ENCODE data around the gene KDM8. TPM values are rescaled to one million over a fixed set of nuclear protein-coding genes. Genes with fewer than 3 reads are reported as not detected.

KDM8 gene
- total and polyA plus RNA-seq, 9 of the 15 experiments (the other 6 are each of a cell fraction or from before 2014, with no cell fraction given): 0.61 to 9.1 (median 5.4) TPM

GRCh38 chr16:27203507-27204311, at the start of gene KDM8 (continued):
- TF ChIP-seq ZNF57 (CRISPR knock-in tag; IDR thresholded peaks at IDR 0.05) (no peak), MAFK (IDR thresholded peaks at IDR 0.05; ENCODE audit: low read length) (no peak), AFF1 (IDR thresholded peaks at IDR 0.05; ENCODE audit: low read depth in 1 of 2, partially characterized antibody in 2 of 2) (no peak), ETS2 (tag; IDR thresholded peaks at IDR 0.05; ENCODE audit: borderline replicate concordance, poor library complexity, severe bottlenecking) (no peak), STAG1 (CRISPR knock-in tag; IDR thresholded peaks at IDR 0.05; ENCODE audit: borderline replicate concordance) (no peak), ARNT (IDR thresholded peaks at IDR 0.05) (no peak; a peak in 2 of 4 replicates), CTBP1 (IDR thresholded peaks at IDR 0.05; ENCODE audit: borderline replicate concordance) (peak; percentile 13), TCF3 (CRISPR knock-in tag; IDR thresholded peaks at IDR 0.05) (no peak), CCAR2 (IDR thresholded peaks at IDR 0.05; ENCODE audit: low read depth, low read length) (no peak), RUNX1 (IDR thresholded peaks at IDR 0.05; ENCODE audit: low read depth) (0 out of 2 replicates have a peak, but pooled peaks have one; percentile 28), KLF6 (CRISPR knock-in tag; IDR thresholded peaks at IDR 0.05; ENCODE audit: borderline replicate concordance) (0 out of 2 replicates have a peak, but pooled peaks have one; percentile 31), PKNOX1 (IDR thresholded peaks at IDR 0.05) (no peak), PCBP2 (IDR thresholded peaks at IDR 0.05; ENCODE audit: low read depth, low read length, poor library complexity, severe bottlenecking) (no peak), SP1 (CRISPR knock-in tag; IDR thresholded peaks at IDR 0.05) (0 out of 2 replicates have a peak, but pooled peaks have one; percentile 22), FIP1L1 (IDR thresholded peaks at IDR 0.05; ENCODE audit: low read depth, low read length, poor library complexity, severe bottlenecking) (no peak), ZNF124 (CRISPR knock-in tag; IDR thresholded peaks at IDR 0.05) (no peak), IRF1 (CRISPR knock-in tag; IDR thresholded peaks at IDR 0.05; ENCODE audit: borderline replicate concordance) (no peak), RHOXF2B (CRISPR knock-in tag; conservative IDR thresholded peaks at IDR 0.05) (no peak), E2F3 (CRISPR knock-in tag; IDR thresholded peaks at IDR 0.05) (no peak), BHLHE40 (IDR thresholded peaks at IDR 0.05; ENCODE audit: low read length) (peak; percentile 2; the same call in 1 of the 2 replicates), RBM39 (optimal IDR thresholded peaks at IDR 0.05; ENCODE audit: low read depth, low read length) (peak; percentile 90), ZNF12 (CRISPR knock-in tag; IDR thresholded peaks at IDR 0.05) (no peak; the same call in 1 of the 2 replicates)

All from K562 (cell line).